Activated T-helper 1 cell treated with Interleukin-2 at 50 U/mL for 16 hours (primary cell): ENCODE results near the gene CAPZA1.
A peak's percentile ranks its signal among the peaks of the same experiment; 100 is the strongest.
"Not testable (repeated sequence)": the region's sequence is repeated elsewhere in the genome, so short reads cannot be mapped to it uniquely, and the experiment has no call there.

Source experiments
- DNase-seq: peaks from one replicate; pipeline ENCODE4 v3.0.0-alpha.2; 2020; ENCODE audit warnings: low read depth

The CAPZA1 gene

GRCh38 chr1:112619518-112620376 is at the start of gene CAPZA1:
Gene CAPZA1 (plus strand): TSS chr1:112619832. CDS start chr1:112619845, 13 bp downstream.
- DNase-seq = peak; percentile 86

- DNase-seq = no peak
These were observed 44.4 kb upstream of the CAPZA1 start for GRCh38 chr1:112575154-112575804.

GRCh38 chr1:112576240-112576639 is 43.4 kb upstream of the CAPZA1 start:
- DNase-seq = no peak

GRCh38 chr1:112579801-112580510 is 39.7 kb upstream of the CAPZA1 start:
- no peak for DNase-seq

- no peak for DNase-seq
These were observed 37.9 kb upstream of the CAPZA1 start for GRCh38 chr1:112581586-112582192.

DNA sequence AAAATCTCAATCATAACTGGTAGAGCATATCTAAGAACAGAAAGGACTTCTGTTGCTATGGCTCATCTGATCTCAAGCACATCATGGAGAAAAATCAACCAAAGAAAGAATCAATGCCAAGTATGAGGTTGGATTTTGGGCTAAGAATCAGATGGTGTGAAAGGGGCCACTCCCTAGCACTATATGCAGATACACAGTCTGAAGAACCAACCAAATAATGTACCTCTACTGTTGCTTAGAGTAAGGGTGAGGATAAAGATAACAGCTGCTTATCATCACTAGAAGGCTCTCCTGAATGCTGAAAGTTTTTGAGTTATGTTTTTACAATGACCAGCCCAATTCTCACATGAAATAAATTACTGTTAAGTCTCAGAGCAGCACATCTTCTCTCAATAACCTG is 36.3 kb upstream of the CAPZA1 start:
- no peak for DNase-seq

DNA sequence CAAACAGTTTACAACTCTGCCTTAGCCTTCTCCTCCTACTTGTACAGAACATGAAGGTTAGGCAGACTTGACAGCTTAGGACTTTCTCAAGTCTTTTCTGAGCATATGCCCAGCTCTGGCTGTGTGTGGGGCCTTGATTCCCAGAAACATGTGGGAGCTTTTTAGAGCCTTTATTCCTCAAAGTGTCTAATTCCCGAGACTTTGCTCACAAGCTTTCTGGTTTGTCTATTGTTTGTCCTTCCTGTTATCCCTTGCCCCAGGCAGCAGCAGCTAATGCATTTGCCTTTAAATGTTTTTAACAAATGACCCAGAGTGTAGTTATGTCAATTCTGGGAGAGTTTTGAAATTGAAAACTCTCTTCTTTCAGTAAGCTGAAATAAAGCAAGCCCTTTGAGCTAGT is 29.9 kb upstream of the CAPZA1 start:
- DNase-seq = no peak

GRCh38 chr1:112594208-112594876 is 25.3 kb upstream of the CAPZA1 start:
- no peak for DNase-seq

GRCh38 chr1:112599477-112599876 is 20.2 kb upstream of the CAPZA1 start:
- DNase-seq = no peak

GRCh38 chr1:112603012-112603411 is 16.6 kb upstream of the CAPZA1 start:
- DNase-seq = no peak

GRCh38 chr1:112603541-112603940 is 16.1 kb upstream of the CAPZA1 start:
- no peak for DNase-seq

- no peak for DNase-seq
These were observed 13.9 kb upstream of the CAPZA1 start for GRCh38 chr1:112605633-112606327.

DNA sequence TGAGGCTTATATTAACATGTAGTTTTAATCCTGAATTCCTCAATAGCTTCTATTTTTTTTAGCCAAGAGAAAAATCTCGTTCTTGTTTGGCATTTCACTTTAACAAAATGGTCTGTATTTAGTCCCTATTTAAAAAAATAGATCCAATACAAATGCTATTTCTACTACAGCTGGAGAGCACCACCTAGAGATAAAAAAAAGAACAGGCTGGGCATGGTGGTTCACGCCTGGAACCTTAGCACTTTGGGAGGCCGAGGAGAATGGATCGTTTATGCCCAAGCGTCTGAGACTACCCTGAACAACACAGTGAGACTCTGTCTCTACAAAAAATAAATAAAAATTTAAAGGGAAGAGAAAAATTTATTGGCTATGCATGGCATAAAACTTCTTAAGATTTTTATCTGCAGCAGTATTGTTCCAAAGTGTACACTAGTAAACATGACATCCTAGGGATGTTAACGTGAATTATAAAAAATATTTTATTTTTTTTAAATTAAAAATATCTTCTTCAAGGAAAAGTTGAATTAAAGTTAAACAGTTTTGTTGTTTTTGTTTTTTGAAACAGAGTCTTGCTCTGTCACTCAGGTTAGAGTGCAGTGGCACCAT is 5.1 kb upstream of the CAPZA1 start:
- no peak for DNase-seq

DNA sequence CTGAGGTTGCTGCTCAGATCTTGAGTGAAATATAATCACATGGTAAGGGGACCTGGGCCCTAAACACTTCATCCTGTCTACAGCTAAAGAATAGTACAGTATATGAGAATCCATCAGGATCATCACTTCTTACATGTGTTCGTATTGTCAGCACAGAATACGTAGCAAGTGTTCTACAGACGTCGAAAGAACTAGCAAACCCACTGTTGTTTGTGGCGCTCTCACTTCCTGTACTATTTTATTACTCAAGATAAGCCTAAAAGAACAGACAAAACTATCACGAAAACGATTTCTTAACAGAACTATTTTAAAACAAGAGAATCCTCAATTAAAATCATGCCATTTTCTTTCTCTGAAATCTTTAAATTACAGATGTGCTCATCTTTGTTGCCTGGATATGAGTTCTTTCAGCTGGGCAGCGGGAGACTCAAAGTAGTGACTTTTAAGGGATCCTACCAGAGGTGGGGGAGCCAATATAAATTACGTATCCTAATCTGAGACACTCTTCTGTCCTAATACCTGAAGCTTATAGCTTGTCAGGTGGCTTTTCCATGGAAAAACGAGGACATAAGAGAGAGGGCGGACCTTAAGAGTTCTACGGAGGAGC is 1.4 kb upstream of the CAPZA1 start:
- no peak for DNase-seq

- peak; percentile 32 for DNase-seq
These were observed 713 bp upstream of the CAPZA1 start, which contains the start of gene ST7L for GRCh38 chr1:112618721-112619517. Gene ST7L (minus strand): TSS chr1:112619141. CDS start chr1:112619113, 28 bp downstream.

DNA sequence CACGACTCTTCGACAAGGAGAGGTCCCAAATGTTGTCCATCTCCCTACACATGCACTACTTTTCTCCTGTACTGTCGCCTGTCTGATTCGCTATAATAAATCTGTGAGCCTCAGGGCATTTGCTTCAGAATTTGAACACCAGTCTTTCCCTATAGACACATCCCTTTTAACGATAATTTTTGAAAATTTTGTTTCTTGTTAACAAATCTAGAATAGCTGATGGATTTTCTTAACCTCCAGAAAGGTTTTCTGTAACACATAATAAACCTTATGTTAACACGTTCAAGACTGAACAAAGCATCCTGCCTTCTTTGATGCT is 704 bp downstream of the CAPZA1 start:
- DNase-seq = no peak

GRCh38 chr1:112624493-112624892 is 4.9 kb downstream of the CAPZA1 start:
- not testable (repeated sequence) for DNase-seq

- DNase-seq = no peak
These were observed 6.1 kb downstream of the CAPZA1 start for GRCh38 chr1:112625696-112626095.

GRCh38 chr1:112626193-112626592 is 6.6 kb downstream of the CAPZA1 start:
- DNase-seq = no peak

DNA sequence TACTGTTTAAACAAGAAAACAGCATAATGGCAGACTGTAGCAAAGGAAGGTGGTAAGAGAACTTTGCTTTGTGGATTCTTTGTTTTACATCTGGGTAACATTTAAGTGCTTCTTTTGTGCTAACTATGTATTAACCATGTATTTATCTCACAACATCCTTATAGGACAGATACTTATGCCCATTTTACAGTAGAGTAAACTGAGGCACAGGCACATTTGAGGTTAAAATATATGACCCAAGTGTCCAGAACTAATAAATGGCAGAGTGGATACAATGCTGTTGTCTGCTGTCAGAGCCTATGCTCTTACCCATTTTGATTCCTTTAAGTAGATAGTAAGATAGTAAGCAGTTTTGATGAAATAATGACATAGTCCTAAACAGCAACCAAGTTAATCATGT is 7.3 kb downstream of the CAPZA1 start:
- no peak for DNase-seq
